ENCODE measurements around the gene OR51L1.
"Not testable (repeated sequence)": the region's sequence is repeated elsewhere in the genome, so short reads cannot be mapped to it uniquely, and the experiment has no call there.

The OR51L1 gene, protein sequence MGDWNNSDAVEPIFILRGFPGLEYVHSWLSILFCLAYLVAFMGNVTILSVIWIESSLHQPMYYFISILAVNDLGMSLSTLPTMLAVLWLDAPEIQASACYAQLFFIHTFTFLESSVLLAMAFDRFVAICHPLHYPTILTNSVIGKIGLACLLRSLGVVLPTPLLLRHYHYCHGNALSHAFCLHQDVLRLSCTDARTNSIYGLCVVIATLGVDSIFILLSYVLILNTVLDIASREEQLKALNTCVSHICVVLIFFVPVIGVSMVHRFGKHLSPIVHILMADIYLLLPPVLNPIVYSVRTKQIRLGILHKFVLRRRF

DNA sequence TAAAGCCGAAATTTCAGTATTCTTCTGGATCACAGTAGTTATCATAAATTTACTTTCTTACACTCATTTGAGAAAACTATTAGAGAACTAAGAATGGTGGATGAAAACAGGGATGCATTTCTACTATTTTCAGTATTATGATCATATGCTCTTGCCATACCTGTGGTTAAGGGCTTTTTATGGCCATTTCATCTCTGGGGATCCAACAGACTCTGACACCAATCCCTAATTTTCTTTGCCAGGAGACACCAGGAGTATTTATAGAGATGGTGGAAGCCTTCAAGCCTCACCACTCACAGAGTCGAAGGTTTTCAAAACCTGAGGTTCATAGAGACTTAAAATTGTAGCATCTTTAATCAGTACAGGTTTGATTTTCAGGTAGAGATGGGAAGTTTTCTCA is at the start of gene OR51L1:
OR51L1 (plus strand) TSS at position 301 of the 400 bp plus-strand sequence. CDS start 4,132 bp downstream, outside the sequence.
- DNase-seq (ENCODE audit: low read depth) = no peak
- TF ChIP-seq, protein P1, sequence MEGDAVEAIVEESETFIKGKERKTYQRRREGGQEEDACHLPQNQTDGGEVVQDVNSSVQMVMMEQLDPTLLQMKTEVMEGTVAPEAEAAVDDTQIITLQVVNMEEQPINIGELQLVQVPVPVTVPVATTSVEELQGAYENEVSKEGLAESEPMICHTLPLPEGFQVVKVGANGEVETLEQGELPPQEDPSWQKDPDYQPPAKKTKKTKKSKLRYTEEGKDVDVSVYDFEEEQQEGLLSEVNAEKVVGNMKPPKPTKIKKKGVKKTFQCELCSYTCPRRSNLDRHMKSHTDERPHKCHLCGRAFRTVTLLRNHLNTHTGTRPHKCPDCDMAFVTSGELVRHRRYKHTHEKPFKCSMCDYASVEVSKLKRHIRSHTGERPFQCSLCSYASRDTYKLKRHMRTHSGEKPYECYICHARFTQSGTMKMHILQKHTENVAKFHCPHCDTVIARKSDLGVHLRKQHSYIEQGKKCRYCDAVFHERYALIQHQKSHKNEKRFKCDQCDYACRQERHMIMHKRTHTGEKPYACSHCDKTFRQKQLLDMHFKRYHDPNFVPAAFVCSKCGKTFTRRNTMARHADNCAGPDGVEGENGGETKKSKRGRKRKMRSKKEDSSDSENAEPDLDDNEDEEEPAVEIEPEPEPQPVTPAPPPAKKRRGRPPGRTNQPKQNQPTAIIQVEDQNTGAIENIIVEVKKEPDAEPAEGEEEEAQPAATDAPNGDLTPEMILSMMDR (IDR thresholded peaks at IDR 0.05; ENCODE audit: low read length, missing control alignments) = no peak
- H3K4me3 ChIP-seq (replicated peaks; ENCODE audit: low read depth, low read length) = no peak within 1 kb of the TSS

DNA sequence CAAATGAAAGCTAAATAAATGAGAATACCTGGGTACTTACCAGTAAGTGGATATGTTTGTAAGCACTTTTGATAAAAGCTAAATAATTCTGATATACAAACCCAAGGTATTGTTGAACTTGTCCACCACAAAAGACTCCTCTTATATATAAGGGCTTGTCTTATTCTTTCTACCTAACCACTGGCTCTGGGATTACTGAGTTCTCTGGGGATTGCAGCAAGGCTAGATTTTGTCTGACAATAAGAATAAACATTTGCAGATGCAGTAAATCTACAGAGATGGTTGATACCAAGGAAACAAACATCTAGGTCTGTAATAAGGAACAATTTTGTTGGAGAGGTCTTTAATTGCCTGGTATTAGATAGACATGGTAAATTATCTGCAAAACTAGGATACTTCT is 47.1 kb upstream of the OR51L1 start, which contains the start of gene OR51A4:
OR51A4 (minus strand) TSS at position 101 of the 400 bp plus-strand sequence. CDS start 505 bp downstream, outside the sequence.
- no peak for DNase-seq (ENCODE audit: low read depth)
- no peak within 1 kb of the TSS for H3K4me3 ChIP-seq (replicated peaks; ENCODE audit: low read depth, low read length)
- TF ChIP-seq, protein P1 (IDR thresholded peaks at IDR 0.05; ENCODE audit: low read length, missing control alignments) = no peak

DNA sequence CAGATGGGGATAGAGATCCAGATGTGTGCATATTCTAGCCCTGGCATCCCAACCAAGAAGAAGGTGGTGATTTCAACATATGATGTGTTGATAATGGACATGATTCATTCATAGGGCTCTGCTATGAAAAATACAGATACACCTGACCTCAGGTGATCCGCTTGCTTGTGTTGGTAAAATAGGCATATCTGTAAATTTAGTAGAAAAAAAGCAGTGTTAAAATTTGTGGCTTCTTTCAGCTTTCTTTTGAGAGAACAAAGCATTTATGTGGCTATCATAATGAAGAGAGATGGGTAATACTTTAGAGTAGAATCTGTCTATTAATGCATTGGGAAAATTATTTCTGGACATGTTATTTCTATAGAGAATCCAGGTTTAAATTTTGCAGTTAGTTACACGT is 39.0 kb upstream of the OR51L1 start, which contains the start of gene OR51A2:
OR51A2 (minus strand) TSS at position 101 of the 400 bp plus-strand sequence; CDS start at position 101, 0 bp downstream.
- DNase-seq (ENCODE audit: low read depth); H3K4me3 ChIP-seq (replicated peaks; ENCODE audit: low read depth, low read length): not testable (repeated sequence)

DNA sequence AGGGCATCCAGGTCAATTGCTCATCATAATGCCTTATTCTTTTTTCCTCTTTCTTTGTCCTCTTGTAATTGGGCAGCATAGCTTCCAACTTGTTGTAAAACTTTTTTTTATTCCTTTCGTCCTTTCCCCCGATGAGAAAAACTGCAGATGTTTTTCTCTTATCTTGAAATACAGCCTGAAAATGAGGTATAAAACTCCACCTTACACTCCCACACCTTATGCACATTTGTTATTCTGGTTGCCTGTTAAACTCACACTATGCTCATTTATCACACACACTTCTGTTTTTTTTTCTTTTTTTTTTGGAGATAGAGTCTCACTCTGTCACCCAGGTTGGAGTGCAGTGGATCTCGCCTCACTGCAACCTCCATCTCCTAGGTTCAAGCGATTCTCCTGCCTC is 37.3 kb upstream of the OR51L1 start:
- H3K4me3 ChIP-seq (replicated peaks; ENCODE audit: low read depth, low read length) = no peak overlapping the region
- DNase-seq (ENCODE audit: low read depth) = no peak
- TF ChIP-seq, protein P1 (IDR thresholded peaks at IDR 0.05; ENCODE audit: low read length, missing control alignments) = no peak

DNA sequence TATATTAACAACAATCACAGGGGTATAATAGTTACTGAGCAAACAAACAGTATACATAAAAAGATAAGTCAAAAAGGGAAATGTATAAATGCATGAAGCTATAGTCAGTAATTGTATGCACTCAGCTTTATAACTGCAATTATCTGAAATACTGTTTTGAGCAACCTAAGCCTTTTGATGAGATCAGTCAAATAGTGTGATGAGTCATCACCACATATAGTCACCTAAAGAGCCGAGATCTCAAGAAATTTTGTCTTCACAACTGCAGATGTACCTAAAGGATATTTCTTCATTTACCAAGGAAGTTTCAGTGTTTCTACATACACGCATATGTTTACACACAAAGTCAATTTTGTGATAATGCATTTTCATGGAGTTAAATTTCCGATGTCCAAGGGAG is 33.8 kb upstream of the OR51L1 start:
- H3K4me3 ChIP-seq (replicated peaks; ENCODE audit: low read depth, low read length) = no peak overlapping the region
- TF ChIP-seq, protein P1 (IDR thresholded peaks at IDR 0.05; ENCODE audit: low read length, missing control alignments) = no peak
- DNase-seq (ENCODE audit: low read depth) = no peak

DNA sequence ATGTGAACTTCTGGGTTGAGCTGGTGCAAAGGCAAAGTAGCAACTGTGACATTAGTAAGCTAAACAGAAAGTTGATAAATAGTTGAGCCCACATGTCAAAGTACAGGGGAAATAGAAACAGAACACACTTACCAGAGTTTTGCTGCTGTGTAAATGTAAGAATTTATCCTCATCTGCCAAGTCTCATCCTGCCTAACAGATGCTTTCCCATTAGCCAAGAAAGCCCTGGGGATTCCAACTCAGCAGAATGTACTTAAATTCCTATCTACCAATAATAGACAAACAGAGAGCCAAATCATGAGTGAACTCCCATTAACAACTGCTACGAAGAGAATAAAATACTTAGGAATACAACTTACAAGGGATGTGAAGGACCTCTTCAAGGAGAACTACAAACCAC is 31.8 kb upstream of the OR51L1 start:
- H3K4me3 ChIP-seq (replicated peaks; ENCODE audit: low read depth, low read length) = no peak overlapping the region
- DNase-seq (ENCODE audit: low read depth) = no peak
- TF ChIP-seq, protein P1 (IDR thresholded peaks at IDR 0.05; ENCODE audit: low read length, missing control alignments) = no peak

DNA sequence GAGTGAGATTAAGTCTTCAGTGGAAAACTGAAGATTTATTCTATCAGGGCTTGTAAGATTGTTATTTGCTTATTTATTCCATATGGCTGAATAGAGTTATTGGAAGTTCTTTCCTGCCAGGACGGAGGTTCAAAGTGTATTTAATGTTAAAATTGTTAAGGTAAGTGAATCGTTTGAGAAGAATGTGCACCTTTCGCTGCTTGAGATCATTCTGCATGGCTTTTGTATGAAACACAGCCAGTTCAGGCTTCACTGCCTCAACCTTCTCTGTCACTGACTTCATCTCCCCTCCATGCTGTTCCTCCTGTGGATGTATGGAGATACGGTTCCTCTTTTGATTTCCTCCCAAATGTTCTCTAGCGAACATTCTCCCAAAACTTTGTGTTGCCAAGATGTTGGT is 19.2 kb upstream of the OR51L1 start:
- TF ChIP-seq, protein P1 (IDR thresholded peaks at IDR 0.05; ENCODE audit: low read length, missing control alignments) = no peak
- DNase-seq (ENCODE audit: low read depth) = no peak
- no peak overlapping the region for H3K4me3 ChIP-seq (replicated peaks; ENCODE audit: low read depth, low read length)
